GM12878 (cell line): ENCODE data around the gene RNF31.

Experiments used
- ELK1 ChIP-seq: IDR thresholded peaks from 2 replicates; pipeline ENCODE4 v1.6.1; 2012; ENCODE audit warnings: low read depth, low read length, improper control_type of control experiment
- MLLT1 ChIP-seq: fragments of 450-650 bp; IDR thresholded peaks from 2 replicates; pipeline ENCODE4 v1.6.1; 2016; ENCODE audit warnings: mild to moderate bottlenecking
- TBL1XR1 ChIP-seq: IDR thresholded peaks from 2 replicates; pipeline ENCODE4 v1.6.1; 2012; ENCODE audit warnings: low read depth, low read length, improper control_type of control experiment

DNA sequence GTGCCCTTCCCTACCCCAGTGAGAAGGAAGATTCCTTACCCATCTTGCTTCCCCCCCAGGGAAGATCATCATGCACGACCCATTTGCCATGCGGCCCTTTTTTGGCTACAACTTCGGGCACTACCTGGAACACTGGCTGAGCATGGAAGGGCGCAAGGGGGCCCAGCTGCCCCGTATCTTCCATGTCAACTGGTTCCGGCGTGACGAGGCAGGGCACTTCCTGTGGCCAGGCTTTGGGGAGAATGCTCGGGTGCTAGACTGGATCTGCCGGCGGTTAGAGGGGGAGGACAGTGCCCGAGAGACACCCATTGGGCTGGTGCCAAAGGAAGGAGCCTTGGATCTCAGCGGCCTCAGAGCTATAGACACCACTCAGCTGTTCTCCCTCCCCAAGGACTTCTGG lies 43.8 kb upstream of the RNF31 start:
- no peak for TF ChIP-seq MLLT1
- no peak for TF ChIP-seq ELK1
- no peak for TF ChIP-seq TBL1XR1
